Measurements from ENCODE around the gene AFF2.

AFF2 gene

GRCh38 chrX:149021159-149021558, 520.7 kb downstream of the AFF2 start:
- Histone ChIP-seq H3K9me2 (replicated peaks; ENCODE audit: insufficient read depth, low read length) (no peaks in the 10 kb centered on the region), H3F3A (ENCODE audit: insufficient read depth, low read length) (no peaks in the 10 kb centered on the region), H3K27ac (ENCODE audit: low read length) (no peak overlapping the region), H2AFZ (ENCODE audit: low read length) (no peak overlapping the region), H3K9ac (ENCODE audit: low read length) (no peak overlapping the region), H3K4me3 (ENCODE audit: low read length) (no peak overlapping the region), H4K20me1 (ENCODE audit: insufficient read depth, low read length) (no peaks in the 10 kb centered on the region), H3K36me3 (replicated peaks; ENCODE audit: insufficient read depth, low read length) (no peaks in the 10 kb centered on the region), H3K4me1 (ENCODE audit: low read length) (no peaks in the 10 kb centered on the region), H3K4me2 (ENCODE audit: low read depth, low read length) (no peak overlapping the region), H3K9me3 (replicated peaks; ENCODE audit: insufficient read depth, low read length) (no peaks in the 10 kb centered on the region), H3K27me3 (replicated peaks; ENCODE audit: insufficient read depth, low read length) (no peaks in the 10 kb centered on the region), H3K79me2 (ENCODE audit: low read length) (no peaks in the 10 kb centered on the region)
- DNase-seq = no peak
- no peak for TF ChIP-seq CTCF (IDR thresholded peaks at IDR 0.05; ENCODE audit: low read length)
- TF ChIP-seq EZH2phosphoT487 (IDR thresholded peaks at IDR 0.05; ENCODE audit: low read length) = no peak
- TF ChIP-seq EZH2 (optimal IDR thresholded peaks at IDR 0.05; ENCODE audit: low read depth, low read length) = no peak

GRCh38 chrX:149022485-149022884, 522.1 kb downstream of the AFF2 start:
- Histone ChIP-seq H3K36me3 (replicated peaks; ENCODE audit: insufficient read depth, low read length) (no peaks in the 10 kb centered on the region), H3K9me2 (replicated peaks; ENCODE audit: insufficient read depth, low read length) (no peaks in the 10 kb centered on the region), H4K20me1 (ENCODE audit: insufficient read depth, low read length) (no peaks in the 10 kb centered on the region), H3K27me3 (replicated peaks; ENCODE audit: insufficient read depth, low read length) (no peaks in the 10 kb centered on the region), H3K27ac (ENCODE audit: low read length) (no peak overlapping the region), H3K9ac (ENCODE audit: low read length) (no peak overlapping the region), H3F3A (ENCODE audit: insufficient read depth, low read length) (no peaks in the 10 kb centered on the region), H2AFZ (ENCODE audit: low read length) (no peak overlapping the region), H3K9me3 (replicated peaks; ENCODE audit: insufficient read depth, low read length) (no peaks in the 10 kb centered on the region), H3K4me3 (ENCODE audit: low read length) (no peak overlapping the region), H3K4me2 (ENCODE audit: low read depth, low read length) (no peak overlapping the region), H3K79me2 (ENCODE audit: low read length) (no peaks in the 10 kb centered on the region), H3K4me1 (ENCODE audit: low read length) (no peaks in the 10 kb centered on the region)
- no peak for DNase-seq
- TF ChIP-seq EZH2phosphoT487 (IDR thresholded peaks at IDR 0.05; ENCODE audit: low read length) (no peak), CTCF (IDR thresholded peaks at IDR 0.05; ENCODE audit: low read length) (no peak), EZH2 (optimal IDR thresholded peaks at IDR 0.05; ENCODE audit: low read depth, low read length) (no peak)

GRCh38 chrX:149032449-149032848, 532.0 kb downstream of the AFF2 start:
- Histone ChIP-seq H3K9ac (ENCODE audit: low read length) (no peak overlapping the region), H2AFZ (ENCODE audit: low read length) (no peak overlapping the region), H3K27me3 (replicated peaks; ENCODE audit: insufficient read depth, low read length) (no peaks in the 10 kb centered on the region), H3K9me2 (replicated peaks; ENCODE audit: insufficient read depth, low read length) (no peaks in the 10 kb centered on the region), H3K79me2 (ENCODE audit: low read length) (no peaks in the 10 kb centered on the region), H4K20me1 (ENCODE audit: insufficient read depth, low read length) (no peaks in the 10 kb centered on the region), H3K4me1 (ENCODE audit: low read length) (no peaks in the 10 kb centered on the region), H3K27ac (ENCODE audit: low read length) (no peak overlapping the region), H3K4me2 (ENCODE audit: low read depth, low read length) (no peak overlapping the region), H3K36me3 (replicated peaks; ENCODE audit: insufficient read depth, low read length) (no peaks in the 10 kb centered on the region), H3K4me3 (ENCODE audit: low read length) (no peak overlapping the region), H3F3A (ENCODE audit: insufficient read depth, low read length) (no peaks in the 10 kb centered on the region), H3K9me3 (replicated peaks; ENCODE audit: insufficient read depth, low read length) (no peaks in the 10 kb centered on the region)
- no peak for DNase-seq
- TF ChIP-seq EZH2phosphoT487 (IDR thresholded peaks at IDR 0.05; ENCODE audit: low read length) (no peak), CTCF (IDR thresholded peaks at IDR 0.05; ENCODE audit: low read length) (no peak), EZH2 (optimal IDR thresholded peaks at IDR 0.05; ENCODE audit: low read depth, low read length) (no peak)
